Brain pericyte (primary cell): ENCODE results near the gene CAMKK1.
A peak's percentile ranks its signal among the peaks of the same experiment; 100 is the strongest.
"Not testable (repeated sequence)": the region's sequence is repeated elsewhere in the genome, so short reads cannot be mapped to it uniquely, and the experiment has no call there.

ENCODE experiments used
- DNase-seq: peaks from one replicate; pipeline ENCODE4 v3.0.0-alpha.2; 2012; ENCODE audit warnings: low read depth, low spot score

The CAMKK1 gene

GRCh38 chr17:3846437-3847164 is 46.3 kb downstream of the CAMKK1 start:
- no peak for DNase-seq

GRCh38 chr17:3845621-3846436 is 47.0 kb downstream of the CAMKK1 start, which contains the start of gene NCBP3:
Gene NCBP3, minus strand, starts transcription at chr17:3846246. Its CDS starts 23 bp downstream, at chr17:3846223.
- DNase-seq = peak; percentile 78

GRCh38 chr17:3845291-3845620 is 47.6 kb downstream of the CAMKK1 start:
- DNase-seq = no peak

- not testable (repeated sequence) for DNase-seq
These were observed 48.3 kb downstream of the CAMKK1 start for GRCh38 chr17:3844556-3844955.

- DNase-seq = no peak
These were observed 48.8 kb downstream of the CAMKK1 start for GRCh38 chr17:3843935-3844516.

- DNase-seq = no peak
These were observed 54.6 kb downstream of the CAMKK1 start for GRCh38 chr17:3838206-3838605.

GRCh38 chr17:3836551-3836950 is 56.3 kb downstream of the CAMKK1 start:
- DNase-seq = no peak

GRCh38 chr17:3835410-3836229 is 57.2 kb downstream of the CAMKK1 start:
- DNase-seq = no peak

GRCh38 chr17:3834811-3835210 is 58.0 kb downstream of the CAMKK1 start:
- no peak for DNase-seq

- no peak for DNase-seq
These were observed 64.0 kb downstream of the CAMKK1 start for GRCh38 chr17:3828852-3829232.

GRCh38 chr17:3828151-3828851 is 64.6 kb downstream of the CAMKK1 start:
- DNase-seq = peak; percentile 27

- DNase-seq = no peak
These were observed 65.6 kb downstream of the CAMKK1 start for GRCh38 chr17:3827124-3827773.

- DNase-seq = no peak
These were observed 66.7 kb downstream of the CAMKK1 start for GRCh38 chr17:3826191-3826590.

GRCh38 chr17:3821101-3821500 is 71.8 kb downstream of the CAMKK1 start:
- no peak for DNase-seq

- DNase-seq = no peak
These were observed 74.1 kb downstream of the CAMKK1 start for GRCh38 chr17:3818786-3819185.

- DNase-seq = no peak
These were observed 74.8 kb downstream of the CAMKK1 start for GRCh38 chr17:3817851-3818605.

- DNase-seq = no peak
These were observed 76.9 kb downstream of the CAMKK1 start for GRCh38 chr17:3815925-3816324.

- DNase-seq = no peak
These were observed 77.7 kb downstream of the CAMKK1 start for GRCh38 chr17:3815122-3815521.

GRCh38 chr17:3814361-3814760 is 78.5 kb downstream of the CAMKK1 start:
- no peak for DNase-seq

- DNase-seq = no peak
These were observed 79.7 kb downstream of the CAMKK1 start for GRCh38 chr17:3813171-3813570.
